Measurements from ENCODE around the gene PDZD2.
A peak's percentile ranks its signal among the peaks of the same experiment; 100 is the strongest.
"Not testable (repeated sequence)": the region's sequence is repeated elsewhere in the genome, so short reads cannot be mapped to it uniquely, and the experiment has no call there.

PDZD2 gene

DNA sequence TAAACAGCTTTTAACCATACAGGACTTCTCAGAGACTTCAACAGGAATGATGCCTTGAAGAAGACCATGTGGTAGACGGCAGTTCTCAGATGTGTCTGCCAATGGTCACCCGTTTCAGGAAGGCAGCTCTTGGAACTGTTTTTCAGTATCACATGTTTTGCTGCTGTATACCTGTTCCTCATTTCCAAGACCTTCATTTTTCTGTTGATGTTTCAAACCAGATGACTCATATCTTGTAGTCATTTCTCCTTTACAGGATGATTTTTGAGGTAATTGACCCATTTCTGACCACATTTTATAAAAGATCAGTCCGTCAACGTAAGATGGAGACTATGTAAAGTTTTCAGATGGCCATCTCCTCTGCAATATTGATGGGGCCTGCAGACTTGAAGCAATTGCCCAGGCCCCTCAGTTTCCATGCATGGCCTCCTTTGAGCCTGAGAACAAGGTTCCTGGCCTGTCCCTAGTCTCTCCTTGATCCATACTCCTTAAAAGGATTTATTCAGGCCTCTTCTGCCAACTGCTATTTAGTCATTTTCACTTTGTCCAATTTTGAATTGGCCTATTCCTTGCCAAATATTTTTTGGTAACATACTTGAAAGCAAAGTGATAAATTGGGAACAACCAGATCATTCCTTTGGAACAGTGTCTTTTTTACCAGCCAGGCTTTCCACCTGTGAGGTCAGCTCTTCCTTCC, 128.6 kb downstream of the PDZD2 start:
- no peak for DNase-seq
- TF ChIP-seq POLR2A (IDR thresholded peaks at IDR 0.05; ENCODE audit: low read length) = no peak
- no peak for TF ChIP-seq GATA1 (IDR thresholded peaks at IDR 0.05; ENCODE audit: low read depth, low read length)

DNA sequence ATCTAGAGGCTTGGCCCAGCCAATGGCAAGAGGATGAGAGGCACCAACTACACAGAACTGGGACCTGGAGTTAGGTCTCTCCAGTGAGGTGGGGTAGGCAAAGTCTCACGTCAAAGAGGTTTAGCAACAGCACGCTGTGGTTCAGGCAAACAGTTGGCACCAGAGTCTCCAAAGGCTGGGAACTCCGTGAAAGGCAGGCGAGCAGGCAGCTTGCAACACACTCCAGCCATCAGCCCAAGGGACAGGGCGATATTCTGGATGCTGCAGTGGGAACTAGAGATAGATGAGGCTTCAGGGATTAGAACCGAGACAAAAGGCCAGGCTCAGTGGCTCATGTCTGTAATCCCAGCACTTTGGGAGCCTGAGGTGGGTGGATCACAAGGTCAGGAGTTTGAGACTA, 129.1 kb downstream of the PDZD2 start:
- no peak for DNase-seq
- TF ChIP-seq GATA1 (IDR thresholded peaks at IDR 0.05; ENCODE audit: low read depth, low read length) = no peak
- TF ChIP-seq POLR2A (IDR thresholded peaks at IDR 0.05; ENCODE audit: low read length) = no peak

DNA sequence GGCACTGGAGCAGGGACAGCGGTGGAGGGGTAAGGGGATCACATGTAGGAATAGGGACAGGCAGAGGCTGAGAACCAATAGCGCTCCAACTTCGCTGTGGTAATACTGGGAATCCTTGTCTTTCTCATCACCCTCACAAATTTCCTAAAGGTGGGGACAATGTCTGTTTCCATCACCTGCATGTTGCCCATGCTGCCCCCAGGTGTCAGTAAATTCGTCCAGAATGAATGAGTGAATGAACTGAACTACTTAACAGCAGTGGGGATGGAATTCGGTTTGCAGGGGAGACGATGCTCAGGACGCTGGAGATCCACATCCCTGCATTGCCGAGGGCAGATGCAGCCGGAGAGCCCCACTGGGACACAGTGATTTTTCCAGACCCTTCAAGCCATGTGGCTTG, 129.9 kb downstream of the PDZD2 start:
- TF ChIP-seq POLR2A (IDR thresholded peaks at IDR 0.05; ENCODE audit: low read length) (no peak), GATA1 (IDR thresholded peaks at IDR 0.05; ENCODE audit: low read depth, low read length) (no peak)

DNA sequence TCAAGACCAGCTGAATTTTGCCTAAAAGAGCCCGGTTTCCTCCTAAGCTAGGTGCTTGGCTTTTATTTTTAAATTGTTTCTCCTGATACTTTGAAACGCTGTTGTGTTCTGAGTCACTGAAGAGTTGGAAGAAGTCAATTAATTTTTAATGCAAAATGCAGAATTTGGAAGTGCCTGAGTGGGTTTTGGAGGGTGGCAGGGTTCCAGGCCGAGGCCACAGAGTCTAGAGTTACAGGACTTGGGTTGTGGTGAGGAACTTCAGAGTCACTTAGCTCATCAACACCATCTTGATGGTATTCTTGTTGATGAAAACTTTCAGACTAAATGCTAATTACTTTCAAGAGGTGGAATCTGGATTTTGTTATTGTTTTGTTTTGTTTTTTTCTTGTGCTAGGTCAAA, 130.6 kb downstream of the PDZD2 start:
- DNase-seq = no peak
- TF ChIP-seq POLR2A (IDR thresholded peaks at IDR 0.05; ENCODE audit: low read length) (no peak), GATA1 (IDR thresholded peaks at IDR 0.05; ENCODE audit: low read depth, low read length) (no peak)

More for the DNA sequence above, 129.9 kb downstream of the PDZD2 start:
- DNase-seq = no peak

DNA sequence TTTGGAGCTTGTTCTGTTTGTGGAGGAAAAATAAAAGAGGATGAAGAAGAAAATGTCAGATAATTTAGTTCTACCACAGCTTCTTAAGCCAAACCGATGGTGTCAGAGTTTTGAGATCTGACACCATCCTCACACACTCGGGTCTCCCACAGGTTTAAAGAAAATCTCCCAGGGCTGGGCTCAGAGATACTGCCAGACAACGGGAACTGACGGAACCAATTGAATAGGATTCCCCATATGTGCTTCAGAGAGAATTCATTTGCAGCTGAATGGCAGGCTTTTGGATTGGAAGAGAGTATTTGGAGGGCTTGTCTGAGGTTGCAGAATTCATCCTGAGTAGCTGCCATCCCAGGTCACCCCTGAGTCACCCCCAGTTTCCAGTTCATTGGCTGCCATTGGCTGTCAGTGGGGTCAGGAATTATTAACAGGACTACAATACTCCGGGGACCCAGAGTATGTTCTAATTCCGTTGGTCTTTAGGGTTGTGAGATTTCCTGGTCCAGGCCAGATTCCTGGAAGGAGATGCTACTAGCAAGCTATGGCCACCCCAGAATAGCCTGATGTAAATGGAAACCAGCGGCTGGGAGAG, 131.3 kb downstream of the PDZD2 start:
- DNase-seq = no peak
- TF ChIP-seq POLR2A (IDR thresholded peaks at IDR 0.05; ENCODE audit: low read length) (no peak), GATA1 (IDR thresholded peaks at IDR 0.05; ENCODE audit: low read depth, low read length) (no peak)

DNA sequence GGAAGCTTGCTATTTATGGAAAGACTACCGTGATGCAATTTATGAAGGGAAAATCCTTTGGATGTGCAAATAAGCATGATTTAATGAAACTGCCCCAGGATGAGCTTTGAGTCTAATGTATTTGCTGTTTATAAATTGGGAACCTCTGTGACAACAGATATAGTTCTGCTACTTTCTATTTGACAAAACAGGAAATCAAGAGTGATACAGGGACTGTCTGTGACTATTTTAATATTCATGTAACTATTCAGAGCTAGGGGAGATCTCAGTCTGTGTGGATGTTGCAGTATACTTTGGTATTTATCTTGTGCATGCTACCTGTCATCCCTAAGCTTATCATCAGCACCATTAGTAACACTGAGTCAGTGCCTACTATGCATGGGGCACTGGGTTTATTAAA, 132.1 kb downstream of the PDZD2 start:
- TF ChIP-seq GATA1 (IDR thresholded peaks at IDR 0.05; ENCODE audit: low read depth, low read length) (no peak), POLR2A (IDR thresholded peaks at IDR 0.05; ENCODE audit: low read length) (no peak)
- DNase-seq = no peak

DNA sequence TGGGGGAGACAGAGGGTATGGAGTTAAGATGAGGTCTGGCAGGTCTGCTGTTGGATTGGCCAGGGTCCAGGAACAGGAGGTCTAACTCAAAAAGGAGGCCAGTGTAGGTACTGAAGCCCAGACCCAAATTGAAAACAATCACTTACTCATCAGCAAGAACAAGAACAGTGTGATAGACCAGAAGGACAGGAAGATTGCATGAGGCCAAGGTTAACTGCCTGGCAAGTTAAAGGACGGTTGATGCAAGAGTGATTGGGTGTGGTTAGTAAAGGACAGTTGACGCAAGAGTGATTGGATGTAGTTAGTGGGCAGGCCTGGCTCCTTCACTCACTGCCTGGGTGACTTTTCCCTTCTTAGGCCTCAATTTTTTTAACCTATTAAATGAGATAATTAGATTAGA, 132.6 kb downstream of the PDZD2 start:
- peak in 1 of 2 experiments; percentile 4 for DNase-seq
- no peak for TF ChIP-seq POLR2A (IDR thresholded peaks at IDR 0.05; ENCODE audit: low read length)
- TF ChIP-seq GATA1 (IDR thresholded peaks at IDR 0.05; ENCODE audit: low read depth, low read length) = no peak

DNA sequence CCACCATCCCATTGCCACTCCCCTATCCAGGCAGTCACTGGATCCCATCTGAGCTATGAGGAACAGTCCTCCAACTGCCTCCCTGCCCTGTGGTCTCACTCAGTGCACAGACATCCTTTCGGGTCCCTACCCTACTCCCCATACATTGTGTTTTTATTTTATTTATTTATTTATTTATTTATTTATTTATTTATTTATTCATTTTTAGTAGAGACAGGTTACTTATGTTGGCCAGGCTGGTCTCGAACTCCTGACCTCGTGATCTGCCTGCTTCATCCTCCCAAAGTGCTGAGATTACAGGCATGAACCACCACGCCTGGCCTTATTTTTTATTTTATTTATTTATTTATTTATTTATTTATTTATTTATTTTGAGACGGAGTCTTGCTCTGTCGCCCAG, 137.4 kb downstream of the PDZD2 start:
- not testable (repeated sequence) for DNase-seq

DNA sequence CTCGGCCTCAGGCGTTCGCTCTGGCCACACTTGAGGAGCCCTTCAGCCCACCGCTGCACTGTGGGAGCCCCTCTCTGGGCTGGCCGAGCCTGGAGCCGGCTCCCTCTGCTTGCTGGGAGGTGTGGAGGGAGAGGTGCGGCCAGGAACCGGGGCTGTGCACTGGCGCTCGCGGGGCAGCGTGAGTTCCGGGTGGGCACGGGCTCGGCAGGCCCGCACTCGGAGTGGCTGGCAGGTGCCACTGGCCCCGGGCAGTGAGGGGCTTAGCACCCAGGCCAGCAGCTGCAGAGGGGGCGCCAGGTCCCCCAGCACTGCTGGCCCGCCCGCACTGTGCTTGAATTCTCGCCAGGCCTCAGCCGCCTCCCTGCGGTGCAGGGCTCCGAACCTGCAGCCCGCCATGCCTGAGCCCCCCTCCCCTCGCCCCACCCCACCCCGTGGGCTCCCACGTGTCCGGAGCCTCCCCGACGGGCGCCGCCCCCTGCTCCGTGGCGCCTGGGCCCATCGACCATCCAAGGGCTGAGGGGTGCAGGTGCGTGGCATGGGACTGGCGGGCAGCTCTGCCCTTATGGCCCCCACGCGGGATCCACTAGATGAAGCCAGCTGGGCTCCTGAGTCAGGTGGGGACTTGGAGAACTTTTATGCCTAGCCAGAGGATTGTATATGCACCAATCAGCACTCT, 138.2 kb downstream of the PDZD2 start:
- no peak for TF ChIP-seq GATA1 (IDR thresholded peaks at IDR 0.05; ENCODE audit: low read depth, low read length)
- TF ChIP-seq POLR2A (IDR thresholded peaks at IDR 0.05; ENCODE audit: low read length) = no peak
- DNase-seq = no peak

DNA sequence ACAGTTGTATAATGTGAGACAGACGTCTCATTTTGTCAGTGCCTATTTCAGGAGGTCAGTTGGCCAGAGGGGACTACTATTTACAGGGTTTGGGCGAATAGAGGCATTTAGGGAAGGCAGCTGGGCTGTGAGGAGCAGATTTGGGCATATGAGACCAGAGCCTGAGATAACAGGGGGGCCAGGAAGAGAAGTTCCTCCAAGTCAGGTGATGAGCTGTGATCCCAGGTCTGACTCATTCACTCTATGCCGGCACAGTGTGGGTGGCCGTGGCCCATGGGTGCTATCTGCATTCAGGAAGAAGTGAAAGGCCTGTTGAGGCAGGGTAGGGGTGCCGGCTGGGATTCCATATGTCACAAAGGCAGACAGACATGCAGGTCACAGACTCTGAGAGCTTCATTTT, 142.8 kb downstream of the PDZD2 start:
- DNase-seq = no peak
- TF ChIP-seq GATA1 (IDR thresholded peaks at IDR 0.05; ENCODE audit: low read depth, low read length) (no peak), POLR2A (IDR thresholded peaks at IDR 0.05; ENCODE audit: low read length) (no peak)

DNA sequence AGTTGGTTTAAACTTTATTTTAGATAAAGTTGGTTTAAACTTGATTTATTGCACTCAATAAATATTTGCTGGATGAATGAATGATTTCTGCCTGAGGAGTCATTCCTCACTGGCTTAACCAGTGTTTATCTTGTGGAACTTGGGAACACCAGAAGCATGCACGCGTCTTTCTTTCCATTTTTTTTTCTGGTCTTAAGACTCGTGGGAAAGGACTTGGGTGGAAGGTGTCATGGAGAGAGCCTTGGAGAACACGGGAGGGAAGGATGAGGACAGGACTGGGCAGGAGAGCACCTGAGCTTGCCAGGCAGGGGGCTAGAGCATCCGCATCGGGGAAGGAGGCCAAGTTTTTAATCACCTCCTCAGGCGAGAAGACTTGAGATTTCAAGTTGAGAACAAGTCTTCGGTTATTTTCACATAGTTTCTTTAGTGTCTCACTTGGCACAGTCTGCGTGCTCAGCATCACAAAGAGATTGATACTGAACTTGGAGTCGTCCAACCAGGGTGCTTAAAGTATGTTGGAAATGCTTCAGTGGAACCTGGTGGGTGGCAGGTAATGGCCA, 144.2 kb downstream of the PDZD2 start:
- TF ChIP-seq POLR2A (IDR thresholded peaks at IDR 0.05; ENCODE audit: low read length) = no peak
- TF ChIP-seq GATA1 (IDR thresholded peaks at IDR 0.05; ENCODE audit: low read depth, low read length) = no peak
- DNase-seq = no peak

DNA sequence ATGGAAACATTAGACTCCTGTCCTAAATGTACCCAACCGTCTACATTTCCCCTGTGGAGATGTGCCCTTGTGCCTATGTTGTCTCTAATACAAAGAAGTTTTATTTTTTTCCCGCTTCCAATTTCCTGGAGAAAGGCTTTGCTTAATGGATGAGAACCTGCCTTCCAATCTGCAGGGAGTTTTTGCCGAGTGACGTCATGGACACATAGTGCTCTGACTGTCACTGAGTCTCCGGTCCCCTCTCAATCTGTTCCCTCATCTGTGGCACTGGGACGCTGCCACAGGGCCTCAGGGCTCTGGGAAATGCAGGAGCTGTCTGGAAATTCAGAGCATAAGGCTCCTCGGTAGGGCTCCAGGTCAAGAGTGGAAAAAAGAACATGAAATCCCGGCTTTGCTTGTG, 144.8 kb downstream of the PDZD2 start:
- TF ChIP-seq GATA1 (IDR thresholded peaks at IDR 0.05; ENCODE audit: low read depth, low read length) (no peak), POLR2A (IDR thresholded peaks at IDR 0.05; ENCODE audit: low read length) (no peak)
- DNase-seq = no peak

DNA sequence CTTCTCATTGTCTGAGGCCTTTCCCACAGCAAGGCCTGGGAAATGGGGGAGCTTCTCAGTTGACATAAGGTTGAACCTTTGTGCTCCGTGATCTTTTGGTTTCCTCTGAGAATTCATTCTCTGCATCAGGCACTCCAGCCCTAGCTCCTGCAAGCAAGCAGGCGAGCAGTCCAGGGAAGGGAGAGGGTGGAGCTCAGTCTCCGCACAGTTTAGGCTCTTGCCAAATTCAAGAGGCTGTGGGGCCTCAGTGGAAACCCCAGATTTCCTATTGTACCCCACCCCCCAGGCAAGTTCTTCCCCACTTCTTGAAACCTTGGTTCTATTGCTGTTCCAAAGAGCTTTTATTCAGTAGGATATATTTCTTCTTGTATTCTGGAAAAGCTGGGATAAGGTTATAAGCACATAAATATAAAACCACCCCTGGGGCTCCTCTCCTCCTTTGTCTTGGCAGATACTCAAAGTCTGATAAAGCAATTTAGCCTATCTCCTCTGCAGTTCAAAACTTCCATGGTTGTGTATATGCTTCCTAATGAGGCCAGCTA, 147.2 kb downstream of the PDZD2 start:
- DNase-seq = no peak
- TF ChIP-seq POLR2A (IDR thresholded peaks at IDR 0.05; ENCODE audit: low read length) = no peak
- TF ChIP-seq GATA1 (IDR thresholded peaks at IDR 0.05; ENCODE audit: low read depth, low read length) = no peak

DNA sequence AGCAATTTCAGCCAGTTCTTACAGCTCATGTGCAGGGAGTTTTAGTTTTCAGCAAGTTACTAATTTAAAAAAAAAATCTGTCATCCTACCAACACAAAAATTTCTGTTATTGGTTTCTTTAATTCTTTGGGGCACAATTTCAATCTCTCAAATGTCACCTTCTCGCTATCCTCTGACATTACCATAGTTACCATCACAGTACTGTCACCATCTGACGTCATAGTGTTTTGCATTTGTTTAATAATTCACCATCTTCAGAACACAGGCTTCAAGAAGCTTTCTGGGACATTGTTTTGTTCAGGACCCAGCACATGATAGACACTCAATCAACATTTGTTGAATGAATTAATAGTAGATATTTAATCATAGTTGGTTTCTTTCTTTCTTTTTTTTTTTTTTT, 155.1 kb downstream of the PDZD2 start:
- no peak for DNase-seq
- TF ChIP-seq GATA1 (IDR thresholded peaks at IDR 0.05; ENCODE audit: low read depth, low read length) = no peak
- no peak for TF ChIP-seq POLR2A (IDR thresholded peaks at IDR 0.05; ENCODE audit: low read length)
